ENCODE results near the gene CPM. TPM values are rescaled to one million over a fixed set of nuclear protein-coding genes. Genes with fewer than 3 reads are reported as not detected.

Gene CPM
- total RNA-seq, 1 experiment from 2014 or later, result 4.2 TPM

- Histone ChIP-seq H3K4me2 (no peak overlapping the region), H3F3A (ENCODE audit: insufficient read depth, low read depth) (peaks cover 30% of the 10 kb centered on the region), H3K27me3 (ENCODE audit: insufficient read depth, low read depth) (no peaks in the 10 kb centered on the region), H3K79me2 (ENCODE audit: low read depth) (0 out of 2 replicates have a peak, but pooled peaks cover 3% of the 10 kb centered on the region), H3K36me3 (ENCODE audit: low read depth) (peaks cover 57% of the 10 kb centered on the region), H3K9me3 (ENCODE audit: insufficient read depth, low read depth) (no peaks in the 10 kb centered on the region), H3K4me1 (replicated peaks; ENCODE audit: insufficient read depth) (no peaks in the 10 kb centered on the region), H4K20me1 (ENCODE audit: insufficient read depth) (0 out of 2 replicates have a peak, but pooled peaks cover 6% of the 10 kb centered on the region), H3K4me3 (no peak overlapping the region), H3K27ac (no peak overlapping the region), H3K9me2 (ENCODE audit: insufficient read depth) (no peaks in the 10 kb centered on the region), H2AFZ (no peak overlapping the region)
- POLR2A ChIA-PET (ENCODE audit: unreplicated experiment), result no interaction called here
- intact Hi-C loops (cut with micrococcal nuclease; ENCODE audit: unreplicated experiment), result no loop called here
- DNase-seq, result no peak
- CTCF ChIA-PET, result no interaction called here
- no TSS peak for BruUV-seq (replicated peaks)
- TF ChIP-seq CTCF (conservative IDR thresholded peaks at IDR 0.05) (no peak), EZH2 (IDR thresholded peaks at IDR 0.05; ENCODE audit: low read depth) (no peak)
Measured at GRCh38 chr12:68828672-68829068, 104.3 kb downstream of the CPM start.

GRCh38 chr12:68827895-68828671, 104.9 kb downstream of the CPM start:
- TF ChIP-seq CTCF (conservative IDR thresholded peaks at IDR 0.05) (no peak), EZH2 (IDR thresholded peaks at IDR 0.05; ENCODE audit: low read depth) (no peak)
- POLR2A ChIA-PET (ENCODE audit: unreplicated experiment), result no interaction called here
- 0 out of 2 replicates have a peak, but pooled peaks cover 6% of the 10 kb centered on the region for H4K20me1 ChIP-seq (ENCODE audit: insufficient read depth)
- no peak overlapping the region for H3K4me3 ChIP-seq
- intact Hi-C loops (cut with micrococcal nuclease; ENCODE audit: unreplicated experiment), result no loop called here
- no peaks in the 10 kb centered on the region for H3K9me3 ChIP-seq (ENCODE audit: insufficient read depth, low read depth)
- H3K27me3 ChIP-seq (ENCODE audit: insufficient read depth, low read depth), result no peaks in the 10 kb centered on the region
- CTCF ChIA-PET, result no interaction called here
- H3K79me2 ChIP-seq (ENCODE audit: low read depth), result 0 out of 2 replicates have a peak, but pooled peaks cover 3% of the 10 kb centered on the region
- H3K4me2 ChIP-seq, result no peak overlapping the region
- peak overlapping the region; percentile 52 for H3K27ac ChIP-seq
- no peaks in the 10 kb centered on the region for H3K9me2 ChIP-seq (ENCODE audit: insufficient read depth)
- no peak overlapping the region for H2AFZ ChIP-seq
- no peaks in the 10 kb centered on the region for H3K4me1 ChIP-seq (replicated peaks; ENCODE audit: insufficient read depth)
- H3K36me3 ChIP-seq (ENCODE audit: low read depth), result peaks cover 59% of the 10 kb centered on the region
- BruUV-seq (replicated peaks), result no TSS peak
- H3F3A ChIP-seq (ENCODE audit: insufficient read depth, low read depth), result peaks cover 30% of the 10 kb centered on the region
- DNase-seq, result no peak

- no peaks in the 10 kb centered on the region for H3K9me3 ChIP-seq (ENCODE audit: insufficient read depth, low read depth)
- DNase-seq, result no peak
- 0 out of 2 replicates have a peak, but pooled peaks cover 3% of the 10 kb centered on the region for H3K79me2 ChIP-seq (ENCODE audit: low read depth)
- ChIA-PET POLR2A (ENCODE audit: unreplicated experiment) (interaction anchor here (0.6 kb wide), 1 partner anchor 490 kb away, joined by 3 read pairs; no protein-coding TSS in a partner anchor), CTCF (no interaction called here)
- peaks cover 6% of the 10 kb centered on the region; the same call in 1 of the 2 replicates for H4K20me1 ChIP-seq (ENCODE audit: insufficient read depth)
- no peak overlapping the region for H2AFZ ChIP-seq
- H3K27ac ChIP-seq, result peak overlapping the region; percentile 8; the same call in 1 of the 2 replicates
- peaks cover 62% of the 10 kb centered on the region for H3K36me3 ChIP-seq (ENCODE audit: low read depth)
- H3K9me2 ChIP-seq (ENCODE audit: insufficient read depth), result no peaks in the 10 kb centered on the region
- H3K4me2 ChIP-seq, result no peak overlapping the region
- H3K4me3 ChIP-seq, result no peak overlapping the region
- no peaks in the 10 kb centered on the region for H3K4me1 ChIP-seq (replicated peaks; ENCODE audit: insufficient read depth)
- H3K27me3 ChIP-seq (ENCODE audit: insufficient read depth, low read depth), result no peaks in the 10 kb centered on the region
- peaks cover 30% of the 10 kb centered on the region for H3F3A ChIP-seq (ENCODE audit: insufficient read depth, low read depth)
- no TSS peak for BruUV-seq (replicated peaks)
- intact Hi-C loops (cut with micrococcal nuclease; ENCODE audit: unreplicated experiment), result no loop called here
- TF ChIP-seq CTCF (conservative IDR thresholded peaks at IDR 0.05) (no peak), EZH2 (IDR thresholded peaks at IDR 0.05; ENCODE audit: low read depth) (no peak)
Measured at GRCh38 chr12:68825569-68826217, 107.3 kb downstream of the CPM start.
